Kidney epithelial cell (primary cell): ENCODE data around the gene ALDH1A1. TPM values are rescaled to one million over a fixed set of nuclear protein-coding genes. Genes with fewer than 3 reads are reported as not detected.

Experiments used
- DNase-seq: peaks from one replicate; pipeline ENCODE4 v3.0.0-alpha.2; 2010; ENCODE audit warnings: low read depth
- H3K27me3 ChIP-seq: 2 replicates; pipeline ENCODE4 v1.6.0; 2011; ENCODE audit warnings: low read length; ENCODE audit not compliant: control insufficient read depth, insufficient read depth
- H3K36me3 ChIP-seq: 2 replicates; pipeline ENCODE4 v1.5.1; 2011; ENCODE audit warnings: low read length; ENCODE audit not compliant: control insufficient read depth, insufficient read depth
- H3K4me3 ChIP-seq: 2 replicates; pipeline ENCODE4 v1.5.1; 2011; ENCODE audit warnings: low read depth, mild to moderate bottlenecking, control low read depth, low read length
- CTCF ChIP-seq: IDR thresholded peaks from 2 replicates; pipeline ENCODE4 v1.5.1; 2011; ENCODE audit warnings: mild to moderate bottlenecking, moderate library complexity, low read length, control low read depth, inconsistent platforms; ENCODE audit not compliant: insufficient read depth, poor library complexity, severe bottlenecking
- total RNA-seq: library from RNA; depleted of rRNA; stranded (reverse); fragments of >200 nt; gene quantifications from 2 replicates; pipeline ENCODE4 v1.2.3, GENCODE V29; 2015

ALDH1A1 gene
- total RNA-seq, 1 donor from 2014 or later, result 3.6 TPM

GRCh38 chr9:72984991-72985390 lies 32.1 kb upstream of the ALDH1A1 start:
- no peaks in the 10 kb centered on the region for H3K27me3 ChIP-seq
- no peak for TF ChIP-seq CTCF
- no peak overlapping the region for H3K4me3 ChIP-seq
- H3K36me3 ChIP-seq, result no peaks in the 10 kb centered on the region
- DNase-seq, result no peak

- Histone ChIP-seq H3K4me3 (no peak overlapping the region), H3K27me3 (no peaks in the 10 kb centered on the region), H3K36me3 (no peaks in the 10 kb centered on the region)
- no peak for DNase-seq
- no peak for TF ChIP-seq CTCF
Measured at GRCh38 chr9:72984226-72984947, 31.5 kb upstream of the ALDH1A1 start.

GRCh38 chr9:72983512-72984225 lies 30.8 kb upstream of the ALDH1A1 start:
- H3K36me3 ChIP-seq, result no peaks in the 10 kb centered on the region
- TF ChIP-seq CTCF, result no peak
- no peak overlapping the region for H3K4me3 ChIP-seq
- H3K27me3 ChIP-seq, result no peaks in the 10 kb centered on the region
- DNase-seq, result no peak

- DNase-seq, result no peak
- no peaks in the 10 kb centered on the region for H3K36me3 ChIP-seq
- H3K4me3 ChIP-seq, result no peak overlapping the region
- TF ChIP-seq CTCF, result no peak
- H3K27me3 ChIP-seq, result no peaks in the 10 kb centered on the region
Measured at GRCh38 chr9:72983056-72983455, 30.2 kb upstream of the ALDH1A1 start.

- Histone ChIP-seq H3K27me3 (no peaks in the 10 kb centered on the region), H3K36me3 (no peaks in the 10 kb centered on the region), H3K4me3 (no peak overlapping the region)
- TF ChIP-seq CTCF, result no peak
- no peak for DNase-seq
Measured at GRCh38 chr9:72982146-72982799, 29.4 kb upstream of the ALDH1A1 start.
